ES-I3 (cell line): ENCODE measurements around the gene RSBN1L.

Source experiments
- H3K36me3 ChIP-seq: 2 replicates; pipeline ENCODE4 v1.6.1; 2013; ENCODE audit warnings: mild to moderate bottlenecking, low read length, control low read depth, moderate library complexity; ENCODE audit not compliant: insufficient read depth
- H3K4me1 ChIP-seq: 2 replicates; pipeline ENCODE4 v1.6.1; 2013; ENCODE audit warnings: mild to moderate bottlenecking, control low read depth, low read length; ENCODE audit not compliant: insufficient read depth
- H3K9ac ChIP-seq: 2 replicates; pipeline ENCODE4 v1.6.1; 2013; ENCODE audit warnings: low read depth, mild to moderate bottlenecking, low read length, moderate library complexity
- H3K9me3 ChIP-seq: 2 replicates; pipeline ENCODE4 v1.6.1; 2013; ENCODE audit warnings: mild to moderate bottlenecking, low read length, moderate library complexity; ENCODE audit not compliant: control insufficient read depth, insufficient read depth

RSBN1L gene

GRCh38 chr7:77830649-77831355 lies 134.5 kb downstream of the RSBN1L start:
- Histone ChIP-seq H3K4me1 (peaks cover 5% of the 10 kb centered on the region), H3K9ac (no peak overlapping the region), H3K9me3 (no peaks in the 10 kb centered on the region), H3K36me3 (no peaks in the 10 kb centered on the region)

GRCh38 chr7:77831481-77831880 lies 135.2 kb downstream of the RSBN1L start:
- Histone ChIP-seq H3K4me1 (peaks cover 5% of the 10 kb centered on the region), H3K36me3 (no peaks in the 10 kb centered on the region), H3K9ac (no peak overlapping the region), H3K9me3 (no peaks in the 10 kb centered on the region)

GRCh38 chr7:77831953-77832352 lies 135.7 kb downstream of the RSBN1L start:
- Histone ChIP-seq H3K4me1 (peaks cover 5% of the 10 kb centered on the region), H3K9me3 (no peaks in the 10 kb centered on the region), H3K9ac (no peak overlapping the region), H3K36me3 (no peaks in the 10 kb centered on the region)
